IMR-90 (cell line): ENCODE measurements around the gene MBL2. TPM values are rescaled to one million over a fixed set of nuclear protein-coding genes. Genes with fewer than 3 reads are reported as not detected.

ENCODE experiments used
- ATAC-seq: fragments of 200-7000 bp; cut with Tn5 transposase; 2 replicates; pipeline ENCODE4 v1.9.1; 2020; ENCODE audit warnings: low read depth, mild to moderate bottlenecking, moderate library complexity
- BruUV-seq: library from RNA; stranded (reverse); fragments of 400-500 nt; replicated peaks from 2 replicates; lab custom pipeline; 2021; lab: Mats Ljungman, UMichigan
- CTCF ChIA-PET: fragments of 300-600 bp; formaldehyde crosslinking; extraction: SDS; loops from one replicate; lab custom pipeline; 2021; ENCODE audit warnings: antibody characterized with exemption; lab: Yijun Ruan, JAX
- POLR2A ChIA-PET: fragments of 300-600 bp; sonication (Branson Sonifier 250); formaldehyde crosslinking; loops from one replicate; lab custom pipeline; 2022; ENCODE audit warnings: antibody characterized with exemption; ENCODE audit not compliant: unreplicated experiment; lab: Charles Lee
- DNase-seq: peaks from one replicate; pipeline ENCODE4 v3.0.0; 2013
- H2AFZ ChIP-seq: replicated peaks from 2 replicates; pipeline ENCODE3; 2013; ENCODE audit warnings: low read length, mild to moderate bottlenecking; ENCODE audit not compliant: poor library complexity
- H2AK5ac ChIP-seq: 2 replicates; pipeline ENCODE4 v1.6.1; 2013; ENCODE audit warnings: low read depth, low read length, inconsistent platforms
- H2AK9ac ChIP-seq: replicated peaks from 2 replicates; pipeline ENCODE3; 2013; ENCODE audit warnings: mild to moderate bottlenecking, low read depth, low read length, moderate library complexity; ENCODE audit not compliant: poor library complexity
- H2BK120ac ChIP-seq: 2 replicates; pipeline ENCODE4 v1.6.1; 2013; ENCODE audit warnings: low read depth, low read length, inconsistent platforms
- H2BK15ac ChIP-seq: 3 replicates; pipeline ENCODE4 v1.6.1; 2013; ENCODE audit warnings: low read depth, low read length, inconsistent platforms
- H2BK20ac ChIP-seq: 2 replicates; pipeline ENCODE4 v1.6.1; 2013; ENCODE audit warnings: low read depth, mild to moderate bottlenecking, inconsistent platforms, low read length, moderate library complexity
- H2BK5ac ChIP-seq: 2 replicates; pipeline ENCODE4 v1.6.1; 2013; ENCODE audit warnings: mild to moderate bottlenecking, low read depth, low read length, inconsistent platforms; ENCODE audit not compliant: poor library complexity, severe bottlenecking
- H3K14ac ChIP-seq: replicated peaks from 2 replicates; pipeline ENCODE4 v1.6.1; 2013; ENCODE audit warnings: low read depth, low read length, inconsistent platforms
- H3K18ac ChIP-seq: 2 replicates; pipeline ENCODE4 v1.6.1; 2013; ENCODE audit warnings: low read depth, low read length, control low read depth
- H3K23ac ChIP-seq: 2 replicates; pipeline ENCODE4 v1.6.1; 2013; ENCODE audit warnings: low read depth, low read length, inconsistent platforms
- H3K27ac ChIP-seq: 2 replicates; pipeline ENCODE4 v1.5.1; 2013; ENCODE audit warnings: mild to moderate bottlenecking, control low read depth, low read length; ENCODE audit not compliant: insufficient read depth
- H3K27me3 ChIP-seq: 2 replicates; pipeline ENCODE4 v1.6.1; 2013; ENCODE audit warnings: low read length; ENCODE audit not compliant: control insufficient read depth, insufficient read depth
- H3K36me3 ChIP-seq: 2 replicates; pipeline ENCODE4 v1.6.1; 2013; ENCODE audit warnings: low read length, mixed read lengths; ENCODE audit not compliant: control insufficient read depth, insufficient read depth
- H3K4ac ChIP-seq: 2 replicates; pipeline ENCODE4 v1.6.1; 2013; ENCODE audit warnings: low read depth, low read length, inconsistent platforms
- H3K4me1 ChIP-seq: 2 replicates; pipeline ENCODE4 v1.6.1; 2013; ENCODE audit warnings: low read length, mixed read lengths; ENCODE audit not compliant: control insufficient read depth, insufficient read depth
- H3K4me2 ChIP-seq: 2 replicates; pipeline ENCODE4 v1.6.1; 2013; ENCODE audit warnings: low read depth, mild to moderate bottlenecking, control low read depth, low read length, moderate library complexity
- H3K4me3 ChIP-seq: 2 replicates; pipeline ENCODE4 v1.5.1; 2013; ENCODE audit warnings: low read depth, mild to moderate bottlenecking, control low read depth, low read length, moderate library complexity; ENCODE audit not compliant: insufficient read depth
- H3K56ac ChIP-seq: 2 replicates; pipeline ENCODE4 v1.6.1; 2013; ENCODE audit warnings: low read length, inconsistent platforms; ENCODE audit not compliant: insufficient read depth; ENCODE audit errors: extremely low read depth
- H3K79me1 ChIP-seq, 2 experiments: 2 replicates each; pipeline ENCODE4 v1.6.1; 2013; ENCODE audit warnings: low read length in 2 of 2, inconsistent platforms in 1 of 2, low read depth in 1 of 2
- H3K9ac ChIP-seq: 2 replicates; pipeline ENCODE4 v1.6.1; 2013; ENCODE audit warnings: low read depth, low read length, control low read depth
- H3K9me1 ChIP-seq: 2 replicates; pipeline ENCODE4 v1.6.1; 2013; ENCODE audit warnings: low read length, inconsistent platforms; ENCODE audit not compliant: insufficient read depth
- H3K9me3 ChIP-seq: 2 replicates; pipeline ENCODE4 v1.6.1; 2013; ENCODE audit warnings: low read length; ENCODE audit not compliant: control insufficient read depth, insufficient read depth
- H4K20me1 ChIP-seq: 2 replicates; pipeline ENCODE4 v1.6.1; 2013; ENCODE audit warnings: low read length, inconsistent platforms; ENCODE audit not compliant: insufficient read depth
- H4K5ac ChIP-seq: 2 replicates; pipeline ENCODE4 v1.6.1; 2013; ENCODE audit warnings: mild to moderate bottlenecking, low read depth, low read length, control low read depth
- H4K8ac ChIP-seq, 2 experiments: 2 replicates each; pipeline ENCODE4 v1.6.1; 2013; ENCODE audit warnings: low read depth in 2 of 2, low read length in 2 of 2, control low read depth in 1 of 2, inconsistent platforms in 1 of 2
- H4K91ac ChIP-seq: 2 replicates; pipeline ENCODE4 v1.6.1; 2013; ENCODE audit warnings: low read depth, low read length, inconsistent platforms; ENCODE audit not compliant: insufficient read depth
- CTCF ChIP-seq: conservative IDR thresholded peaks from 2 replicates; pipeline ENCODE4 v1.5.1; 2012; ENCODE audit warnings: mild to moderate bottlenecking, low read depth, low read length, improper control_type of control experiment
- FOS ChIP-seq: fragments of 150-350 bp; IDR thresholded peaks from 2 replicates; pipeline ENCODE4 v1.6.1; 2016; ENCODE audit warnings: low read depth, low read length
- MXI1 ChIP-seq: IDR thresholded peaks from 2 replicates; pipeline ENCODE4 v1.6.1; 2012; ENCODE audit warnings: low read depth, mild to moderate bottlenecking, low read length, moderate library complexity, borderline replicate concordance
- NFE2L2 ChIP-seq: fragments of 150-350 bp; IDR thresholded peaks from 2 replicates; pipeline ENCODE4 v1.6.1; 2016; ENCODE audit warnings: low read depth, mild to moderate bottlenecking, low read length
- SMC3 ChIP-seq: fragments of 150-350 bp; IDR thresholded peaks from 2 replicates; pipeline ENCODE4 v1.6.1; 2016; ENCODE audit warnings: low read depth, mild to moderate bottlenecking, antibody characterized with exemption, low read length, moderate library complexity
- WGBS, 2 experiments: methylation state at CpG; one replicate each; pipeline versions ENCODE4 v1.1.5 to v1.1.7; 2013; ENCODE audit warnings: missing lambda C conversion rate in 2 of 2; ENCODE audit not compliant: insufficient read length in 1 of 2; ENCODE audit errors: extremely low coverage in 2 of 2; 5-methylcytosine and 5-hydroxymethylcytosine counted together
- dilution Hi-C: fragments of 300-500 bp; cut with HindIII; formaldehyde crosslinking; loops from one replicate; pipeline ENCODE4 v1.14.3; 2018; ENCODE audit warnings: low sequenced_read_pairs; ENCODE audit not compliant: unreplicated experiment
- in situ Hi-C: fragments of 300-500 bp; cut with MboI; formaldehyde crosslinking; loops from 3 replicates; pipeline ENCODE4 v1.14.3; 2019; ENCODE audit warnings: low sequenced_read_pairs, inconsistent platforms, mixed read lengths
- intact Hi-C: fragments of 100-400 bp; cut with micrococcal nuclease; formaldehyde crosslinking; loops from 2 replicates; pipeline ENCODE4 v1.10.0; 2022
- polyA plus RNA-seq, 3 experiments: library from polyadenylated mRNA; depleted of rRNA; stranded (reverse); fragments of >200 nt; gene quantifications; 2 replicates each; pipeline ENCODE4 v1.2.3, GENCODE V29; 2012; ENCODE audit warnings: low replicate concordance in 1 of 3
- total RNA-seq: library from RNA; depleted of rRNA; stranded (reverse); fragments of >200 nt; gene quantifications from 2 replicates; pipeline ENCODE4 v1.2.3, GENCODE V29; 2012

Gene MBL2
- total and polyA plus RNA-seq, 2 of the 4 experiments (the other 2 are of a cell fraction): not detected

DNA sequence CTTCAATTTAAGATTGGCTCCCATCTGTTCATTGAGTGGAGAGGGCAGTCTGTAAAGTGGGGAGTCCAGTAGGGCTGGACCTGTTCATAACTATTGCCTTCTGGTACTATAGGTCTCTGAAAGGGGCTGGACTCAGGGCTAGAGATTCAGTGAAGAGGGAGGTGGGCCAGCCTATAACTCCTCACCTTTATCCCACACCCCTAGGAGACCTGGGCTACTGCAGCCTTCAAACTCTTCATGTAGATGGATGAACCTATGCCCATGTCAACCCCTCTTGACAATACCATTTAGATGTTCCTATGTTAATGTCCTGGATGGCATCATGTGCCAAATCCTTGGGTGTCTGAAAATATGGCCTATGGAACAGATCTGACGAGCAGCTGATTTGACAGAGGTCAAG lies 22.0 kb downstream of the MBL2 start:
- H3K4me2 ChIP-seq: no peak overlapping the region
- WGBS, 2 experiments: no CpG with 5 or more reads among the region's 1 CpG

More for the DNA sequence above, 22.0 kb downstream of the MBL2 start:
- ChIA-PET CTCF (no interaction called here), POLR2A (no interaction called here)
- H3K4me1 ChIP-seq: peaks cover 3% of the 10 kb centered on the region; the same call in 1 of the 2 replicates
- no peak overlapping the region for H4K5ac ChIP-seq
- DNase-seq: no peak
- no peak overlapping the region for H3K4me3 ChIP-seq
- no peak for ATAC-seq
- no peaks in the 10 kb centered on the region for H3K9me1 ChIP-seq
- TF ChIP-seq SMC3 (no peak), MXI1 (no peak), FOS (no peak), NFE2L2 (no peak), CTCF (no peak)
- H2AK5ac ChIP-seq: no peak overlapping the region
- no peak overlapping the region for H2AK9ac ChIP-seq
- no peak overlapping the region for H4K91ac ChIP-seq
- H3K4ac ChIP-seq: no peak overlapping the region
- dilution Hi-C loops (no loop called here), intact Hi-C loops (no loop called here), in situ Hi-C loops (no loop called here)
- BruUV-seq: no TSS peak
- H2BK120ac ChIP-seq: no peak overlapping the region
- H2BK20ac ChIP-seq: no peak overlapping the region
- no peak overlapping the region for H3K56ac ChIP-seq
- no peaks in the 10 kb centered on the region for H4K20me1 ChIP-seq
- no peak overlapping the region for H2BK15ac ChIP-seq
- no peak overlapping the region for H3K27ac ChIP-seq
- no peak overlapping the region for H3K14ac ChIP-seq
- H3K36me3 ChIP-seq: no peaks in the 10 kb centered on the region
- no peaks in the 10 kb centered on the region for H3K79me1 ChIP-seq
- no peak overlapping the region for H4K8ac ChIP-seq
- no peak overlapping the region for H3K18ac ChIP-seq
- no peak overlapping the region for H3K23ac ChIP-seq
- peaks cover 2% of the 10 kb centered on the region for H3K27me3 ChIP-seq
- no peak overlapping the region for H2AFZ ChIP-seq
- H2BK5ac ChIP-seq: no peak overlapping the region
- no peak overlapping the region for H3K9ac ChIP-seq
- H3K9me3 ChIP-seq: no peaks in the 10 kb centered on the region
